Small intestine (tissue), 7 donors: Measurements from ENCODE around the gene S100PBP. TPM values are rescaled to one million over a fixed set of nuclear protein-coding genes. Genes with fewer than 3 reads are reported as not detected.
"Not testable (repeated sequence)": the region's sequence is repeated elsewhere in the genome, so short reads cannot be mapped to it uniquely, and the experiment has no call there.

Source experiments
- DNase-seq, 2 donors: peaks; one replicate each; pipeline versions ENCODE4 v3.0.0 to v3.0.0-alpha.2; 2013
- FAIRE-seq: peaks from 2 replicates; lab custom pipeline; 2012; peaks lifted over from hg19 to GRCh38; lab: Jason Lieb, UNC
- H3K27ac ChIP-seq, 3 donors: one replicate each; pipeline ENCODE4 v1.5.1; 2013; ENCODE audit warnings: low read length in 2 of 3, mild to moderate bottlenecking in 2 of 3, control low read depth in 1 of 3, inconsistent platforms in 1 of 3, low read depth in 1 of 3, moderate library complexity in 1 of 3
- H3K27me3 ChIP-seq, 3 donors: one replicate each; pipeline ENCODE4 v1.6.1; 2013; ENCODE audit warnings: low read length in 3 of 3, inconsistent platforms in 1 of 3; ENCODE audit not compliant: control insufficient read depth in 3 of 3, insufficient read depth in 3 of 3
- H3K36me3 ChIP-seq, 3 donors: one replicate each; pipeline ENCODE4 v1.6.1; 2013; ENCODE audit warnings: low read length in 3 of 3, inconsistent platforms in 1 of 3, low read depth in 1 of 3, mild to moderate bottlenecking in 1 of 3, moderate library complexity in 1 of 3; ENCODE audit not compliant: control insufficient read depth in 3 of 3, insufficient read depth in 2 of 3
- H3K4me1 ChIP-seq, 3 donors: one replicate each; pipeline ENCODE4 v1.6.1; 2013; ENCODE audit warnings: low read length in 2 of 3, inconsistent platforms in 1 of 3, low read depth in 1 of 3, mild to moderate bottlenecking in 1 of 3, moderate library complexity in 1 of 3; ENCODE audit not compliant: control insufficient read depth in 3 of 3, insufficient read depth in 2 of 3
- H3K4me3 ChIP-seq, 3 donors: one replicate each; pipeline ENCODE4 v1.5.1; 2013; ENCODE audit warnings: low read length in 3 of 3, control low read depth in 1 of 3, inconsistent platforms in 1 of 3, low read depth in 1 of 3, mild to moderate bottlenecking in 1 of 3, moderate library complexity in 1 of 3
- H3K9me3 ChIP-seq, 2 donors: one replicate each; pipeline ENCODE4 v1.6.1; 2013; ENCODE audit warnings: low read depth in 1 of 2, low read length in 1 of 2; ENCODE audit not compliant: control insufficient read depth in 2 of 2, insufficient read depth in 1 of 2
- WGBS, 3 donors: extraction: QIAGEN DNeasy Blood & Tissue Kit; methylation state at CpG; one replicate each; pipeline ENCODE4 v1.1.7; 2013; 5-methylcytosine and 5-hydroxymethylcytosine counted together
- polyA plus RNA-seq, 4 donors: library from polyadenylated mRNA; stranded (reverse) in 3 of 4; unstranded in 1 of 4; fragments of 200-250 nt in 3 of 4; fragments of 120-200 nt in 1 of 4; gene quantifications; one replicate each; pipeline versions ENCODE4 v1.2.1 to v1.2.3, GENCODE V29; 2013
- donor health status: healthy with polysubstance abuse.
- donor health status: control.
- donor health status: control.
- donor health status: Bipolar disorder and iron deficiency.
- donor health status: healthy.

S100PBP gene
- polyA plus RNA-seq, 4 donors, result 4.3 to 23.5 (median 7.2) TPM

DNA sequence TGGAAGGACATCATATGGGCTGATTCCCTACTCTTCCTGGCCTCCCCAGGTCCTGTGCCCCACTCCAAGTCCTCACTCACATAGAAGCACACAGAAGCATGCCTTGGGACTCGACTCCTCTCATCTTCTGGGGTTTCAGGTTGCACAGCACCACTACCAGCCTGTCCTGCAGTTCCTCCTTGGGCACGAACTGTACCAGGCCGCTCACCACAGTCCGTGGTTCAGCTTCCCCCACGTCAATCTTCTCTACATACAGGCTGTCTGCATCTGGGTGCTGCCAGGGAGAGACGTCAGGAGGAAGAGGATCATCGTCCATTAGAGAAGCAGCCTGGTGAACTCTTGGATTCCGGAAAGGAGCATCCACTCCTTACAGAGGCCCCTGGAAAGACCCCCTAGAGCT lies 37.4 kb upstream of the S100PBP start:
- Histone ChIP-seq H3K27me3 (no peaks in the 10 kb centered on the region), H3K9me3 (no peaks in the 10 kb centered on the region), H3K27ac (no peak overlapping the region), H3K4me1 (no peaks in the 10 kb centered on the region), H3K36me3 (peaks cover 18 to 70% (median 23%) of the 10 kb centered on the region in 3 donors), H3K4me3 (no peak overlapping the region)
- 93 to 95% (median 94%) methylated on average over 8 of the region's 8 CpGs for whole genome bisulfite sequencing, 3 donors
- DNase-seq, result no peak
- no peak for FAIRE-seq

DNA sequence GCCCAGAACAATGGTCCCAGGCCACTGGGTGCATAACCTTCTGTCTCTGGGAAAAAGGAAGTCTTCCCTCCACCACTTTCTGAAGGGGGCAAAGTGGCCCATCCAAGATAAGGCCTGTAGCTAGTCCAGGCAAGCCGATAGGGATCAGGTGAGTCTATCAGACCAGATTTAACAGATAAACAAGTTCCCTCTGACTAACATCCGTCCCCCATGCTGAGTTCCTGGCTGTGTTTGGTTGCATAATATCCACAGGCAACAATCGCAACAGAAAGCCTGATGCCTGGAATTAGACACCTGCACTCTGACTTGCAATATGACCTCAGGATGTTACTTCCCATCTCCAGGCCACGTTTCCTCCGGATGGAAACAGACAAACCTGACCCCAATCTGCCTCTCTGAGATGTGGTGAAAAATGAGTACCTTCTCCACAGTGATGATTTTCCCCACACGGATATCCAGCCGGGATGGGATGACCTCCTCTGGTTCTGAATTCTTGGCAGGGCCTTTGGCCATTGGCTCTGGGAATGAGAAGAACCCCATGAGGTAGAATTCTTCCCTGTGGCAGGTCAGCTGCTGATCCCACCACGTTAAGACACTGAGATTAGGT lies 36.7 kb upstream of the S100PBP start:
- H3K4me1 ChIP-seq, result no peaks in the 10 kb centered on the region
- H3K36me3 ChIP-seq, result peaks cover 11 to 68% (median 20%) of the 10 kb centered on the region in 3 donors
- no peaks in the 10 kb centered on the region for H3K9me3 ChIP-seq
- no peak overlapping the region for H3K4me3 ChIP-seq
- DNase-seq (no peak), FAIRE-seq (no peak)
- no peak overlapping the region for H3K27ac ChIP-seq
- WGBS, 3 donors, result 86 to 91% (median 91%) methylated on average over 8 of the region's 8 CpGs
- H3K27me3 ChIP-seq, result no peaks in the 10 kb centered on the region

DNA sequence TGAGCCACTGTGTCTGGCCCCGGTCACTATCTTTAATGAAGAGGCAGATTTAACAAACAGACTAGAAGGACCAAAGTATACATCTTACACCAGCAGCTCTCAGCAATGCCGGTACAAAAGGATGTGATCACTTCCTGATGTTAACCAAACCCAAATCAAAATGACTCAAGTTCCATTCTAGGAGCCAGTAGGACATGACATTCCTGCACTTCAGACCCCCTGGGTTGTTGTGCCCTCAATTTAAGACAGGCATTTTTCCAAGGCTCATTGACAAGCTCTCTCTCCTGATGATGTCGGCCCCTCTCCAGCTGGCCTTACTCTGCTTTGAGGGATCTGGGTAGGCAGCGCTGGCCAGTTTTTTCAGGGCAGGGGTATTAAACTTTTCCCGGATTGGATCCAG lies 35.4 kb upstream of the S100PBP start:
- FAIRE-seq, result no peak
- Histone ChIP-seq H3K4me3 (no peak overlapping the region), H3K27me3 (no peaks in the 10 kb centered on the region), H3K36me3 (peaks cover 13 to 58% (median 18%) of the 10 kb centered on the region in 3 donors), H3K9me3 (no peaks in the 10 kb centered on the region), H3K4me1 (no peaks in the 10 kb centered on the region), H3K27ac (no peak overlapping the region)
- no peak for DNase-seq
- WGBS, 3 donors, result 91 to 93% (median 93%) methylated on average over 5 of the region's 5 CpGs

DNA sequence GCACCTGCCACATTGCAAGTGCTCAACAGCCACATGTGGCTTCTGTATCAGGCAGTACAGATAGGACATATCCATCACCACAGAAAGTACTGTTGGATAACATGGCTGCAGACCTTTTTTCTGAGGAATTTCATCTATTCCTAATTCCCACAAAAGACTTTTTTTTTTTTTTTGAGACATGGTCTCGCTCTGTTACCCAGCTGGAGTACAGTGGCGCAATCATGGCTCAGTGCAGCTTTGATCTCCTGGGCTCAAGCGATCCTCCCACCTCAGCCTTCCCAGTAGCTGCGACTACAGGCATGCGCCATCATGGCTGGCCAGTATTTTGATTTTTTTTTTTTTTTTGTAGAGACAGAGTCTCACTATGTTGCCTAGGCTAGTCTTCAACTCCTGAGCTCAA lies 33.6 kb upstream of the S100PBP start:
- H3K4me3 ChIP-seq, result no peak overlapping the region
- no peaks in the 10 kb centered on the region for H3K9me3 ChIP-seq
- H3K36me3 ChIP-seq, result peaks cover 13 to 61% (median 22%) of the 10 kb centered on the region in 3 donors
- no peaks in the 10 kb centered on the region for H3K27me3 ChIP-seq
- FAIRE-seq (no peak), DNase-seq (no peak)
- H3K4me1 ChIP-seq, result no peaks in the 10 kb centered on the region
- H3K27ac ChIP-seq, result no peak overlapping the region
- WGBS, 3 donors, result 97 to 99% (median 98%) methylated on average over 5 of the region's 5 CpGs

DNA sequence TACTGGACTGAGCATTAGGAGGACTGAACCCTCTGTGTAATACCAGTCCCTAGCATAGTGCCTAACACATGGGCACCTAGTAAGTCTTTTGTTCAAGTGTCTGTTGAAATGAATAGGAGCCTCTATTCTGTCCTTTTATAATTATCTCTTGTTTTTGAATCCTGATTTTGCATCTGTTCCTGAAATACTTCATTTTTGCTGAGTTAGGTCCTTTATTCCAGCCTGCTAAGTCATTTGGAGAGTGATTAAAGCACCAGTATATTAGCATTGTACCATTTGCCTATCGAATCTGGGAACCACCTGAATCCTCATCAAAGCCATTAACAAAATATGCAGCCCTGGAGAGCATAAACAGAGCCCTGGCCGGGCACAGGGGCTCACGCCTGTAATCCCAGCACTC lies 32.6 kb upstream of the S100PBP start:
- Histone ChIP-seq H3K36me3 (peaks cover 13 to 54% (median 19%) of the 10 kb centered on the region in 3 donors), H3K9me3 (no peaks in the 10 kb centered on the region), H3K27me3 (no peaks in the 10 kb centered on the region), H3K4me1 (no peaks in the 10 kb centered on the region), H3K4me3 (no peak overlapping the region), H3K27ac (no peak overlapping the region)
- 83 to 91% (median 88%) methylated on average over 3 of the region's 3 CpGs for WGBS, 3 donors
- no peak for FAIRE-seq
- no peak for DNase-seq

DNA sequence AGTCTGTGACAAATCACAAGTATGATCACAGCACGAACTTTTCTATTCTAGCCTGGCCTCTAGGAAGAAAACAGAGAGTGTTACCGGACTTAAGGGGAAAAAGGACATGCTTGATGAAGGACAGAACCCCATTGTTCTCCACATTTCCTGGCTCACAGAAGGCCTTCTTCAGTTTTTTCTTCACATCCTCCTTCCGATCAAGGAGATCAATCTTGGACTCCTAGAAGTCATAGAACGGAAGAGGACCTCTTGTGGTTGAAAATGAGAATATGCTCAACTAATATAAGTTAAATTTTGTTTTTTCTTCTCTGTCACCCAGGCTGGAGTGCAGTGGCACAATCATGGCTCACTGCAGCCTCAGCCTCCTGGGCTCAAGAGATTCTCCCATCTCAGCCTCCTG lies 30.6 kb upstream of the S100PBP start:
- H3K36me3 ChIP-seq, result peaks cover 10 to 40% (median 16%) of the 10 kb centered on the region in 3 donors
- no peaks in the 10 kb centered on the region for H3K9me3 ChIP-seq
- DNase-seq (peak in 1 of 2 donors; percentile 49), FAIRE-seq (no peak)
- no peaks in the 10 kb centered on the region for H3K27me3 ChIP-seq
- H3K27ac ChIP-seq, result peak overlapping the region in 1 of 3 donors; percentile 20
- no peaks in the 10 kb centered on the region for H3K4me1 ChIP-seq
- no peak overlapping the region for H3K4me3 ChIP-seq
- WGBS, 3 donors, result 39 to 52% (median 50%) methylated on average over 4 of the region's 4 CpGs

DNA sequence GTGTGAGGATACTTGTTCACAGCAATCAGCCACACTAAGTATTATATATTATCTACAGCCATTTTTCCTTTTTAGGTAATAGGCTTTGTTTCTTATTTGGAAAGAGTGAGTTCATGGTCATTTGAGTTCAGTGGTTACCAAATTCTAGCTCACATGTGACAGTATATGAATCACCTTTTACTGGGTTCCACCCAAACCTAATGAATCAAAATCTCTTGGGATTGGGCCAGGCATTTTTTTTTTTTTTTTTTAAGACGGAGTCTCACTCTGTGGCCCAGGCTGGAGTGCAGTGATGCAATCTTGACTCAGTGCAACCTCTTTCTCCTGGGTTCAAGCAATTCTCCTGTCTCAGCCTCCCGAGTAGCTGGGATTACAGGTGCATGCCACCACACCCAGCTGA lies 28.1 kb upstream of the S100PBP start:
- not testable (repeated sequence) for H3K4me1 ChIP-seq, H3K9me3 ChIP-seq, H3K4me3 ChIP-seq, DNase-seq, H3K27ac ChIP-seq, FAIRE-seq, H3K27me3 ChIP-seq
- 38 to 63% (median 56%) methylated on average over 2 of the region's 2 CpGs for WGBS, 3 donors
- peaks cover 7 to 37% (median 10%) of the 10 kb centered on the region in 3 donors for H3K36me3 ChIP-seq

DNA sequence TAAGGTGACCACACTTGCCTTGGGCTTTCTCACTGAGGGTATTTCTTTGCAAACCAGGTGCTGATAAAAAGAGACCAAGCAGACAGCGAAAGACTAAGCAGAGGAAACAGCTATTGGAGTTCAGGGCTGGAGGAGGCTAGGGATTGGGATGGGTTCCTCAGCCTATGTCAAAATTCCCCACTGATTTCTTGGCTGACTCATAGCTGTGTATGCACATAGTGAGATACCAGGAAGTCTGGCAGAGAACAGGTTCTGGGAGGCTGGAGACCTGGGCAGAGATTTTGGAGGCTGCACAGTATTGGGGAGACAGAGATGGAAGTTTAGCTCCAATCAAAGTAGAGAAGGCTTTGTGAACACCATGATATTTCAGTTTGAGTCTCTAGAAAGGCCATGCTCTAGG lies 25.6 kb upstream of the S100PBP start:
- 95 to 100% (median 100%) methylated on average over 1 of the region's 1 CpG for WGBS, 3 donors
- no peak overlapping the region for H3K4me3 ChIP-seq
- FAIRE-seq, result no peak

DNA sequence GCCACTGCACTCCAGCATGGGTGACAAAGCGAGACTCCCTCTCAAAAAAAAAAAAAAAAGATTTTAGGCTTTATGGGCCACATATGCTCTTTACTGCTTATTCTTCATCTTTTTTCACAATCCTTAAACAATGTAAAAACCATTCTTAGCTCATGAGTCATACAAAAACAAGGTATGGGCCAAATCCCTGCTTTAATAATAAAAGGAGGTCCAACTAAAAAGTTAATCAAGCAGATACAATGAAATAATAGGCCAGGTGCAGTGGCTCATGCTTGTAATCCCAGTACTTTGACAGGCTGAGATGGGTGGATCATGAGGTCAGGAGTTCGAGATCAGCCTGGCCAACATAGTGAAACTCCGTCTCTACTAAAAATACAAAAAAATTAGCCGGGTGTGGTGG lies 21.7 kb upstream of the S100PBP start:
- FAIRE-seq, H3K27me3 ChIP-seq, H3K4me3 ChIP-seq, DNase-seq, H3K9me3 ChIP-seq, H3K27ac ChIP-seq, H3K4me1 ChIP-seq: not testable (repeated sequence)
- 95 to 98% (median 96%) methylated on average over 4 of the region's 4 CpGs for WGBS, 3 donors
- H3K36me3 ChIP-seq, result peaks cover 4 to 48% (median 6%) of the 10 kb centered on the region in 3 donors

More for the DNA sequence above, 25.6 kb upstream of the S100PBP start:
- H3K4me1 ChIP-seq, result no peaks in the 10 kb centered on the region
- H3K27me3 ChIP-seq, result no peaks in the 10 kb centered on the region
- H3K9me3 ChIP-seq, result no peaks in the 10 kb centered on the region
- DNase-seq, result no peak
- H3K27ac ChIP-seq, result no peak overlapping the region
- H3K36me3 ChIP-seq, result peaks cover 7 to 45% (median 8%) of the 10 kb centered on the region in 3 donors
